H1 (cell line): ENCODE data around the gene SPOCD1. TPM values are rescaled to one million over a fixed set of nuclear protein-coding genes. Genes with fewer than 3 reads are reported as not detected.
A peak's percentile ranks its signal among the peaks of the same experiment; 100 is the strongest.

ENCODE experiments used
- CTCF ChIA-PET: fragments of 300-600 bp; sonication (Branson Sonifier 250); formaldehyde crosslinking; loops from one replicate; lab custom pipeline; 2021; ENCODE audit not compliant: partially characterized antibody; lab: Charles Lee
- POLR2A ChIA-PET: fragments of 300-600 bp; sonication (Branson Sonifier 250); formaldehyde crosslinking; loops from one replicate; lab custom pipeline; 2021; ENCODE audit warnings: inconsistent platforms; ENCODE audit not compliant: partially characterized antibody; lab: Charles Lee
- DNase-seq, 2 experiments: peaks; one replicate each; pipeline versions ENCODE4 v3.0.0 to v3.0.0-alpha.2; 2010 to 2022; ENCODE audit warnings: low spot score in 2 of 2, low read depth in 1 of 2, mixed read lengths in 1 of 2
- FAIRE-seq: peaks from 2 replicates; lab custom pipeline; 2011; peaks lifted over from hg19 to GRCh38; lab: Jason Lieb, UNC
- H2AFZ ChIP-seq: 2 replicates; pipeline ENCODE4 v1.8.1; 2012; ENCODE audit warnings: low read length, inconsistent platforms
- H2AK5ac ChIP-seq: 2 replicates; pipeline ENCODE4 v1.6.1; 2013; ENCODE audit warnings: low read depth, low read length
- H2BK120ac ChIP-seq: replicated peaks from 2 replicates; pipeline ENCODE3; 2013; ENCODE audit warnings: low read depth, low read length, inconsistent platforms
- H2BK12ac ChIP-seq: 2 replicates; pipeline ENCODE4 v1.6.1; 2013; ENCODE audit warnings: low read depth, low read length
- H2BK15ac ChIP-seq: 2 replicates; pipeline ENCODE4 v1.6.1; 2013; ENCODE audit warnings: low read length
- H2BK20ac ChIP-seq: 2 replicates; pipeline ENCODE4 v1.6.1; 2013; ENCODE audit warnings: low read length
- H2BK5ac ChIP-seq: 2 replicates; pipeline ENCODE4 v1.6.1; 2013; ENCODE audit warnings: low read depth, low read length
- H3K14ac ChIP-seq: 2 replicates; pipeline ENCODE4 v1.6.1; 2013; ENCODE audit warnings: inconsistent platforms; ENCODE audit not compliant: insufficient read length
- H3K18ac ChIP-seq: 2 replicates; pipeline ENCODE4 v1.6.1; 2013; ENCODE audit warnings: low read length; ENCODE audit errors: extremely low read depth
- H3K23ac ChIP-seq: 2 replicates; pipeline ENCODE4 v1.6.1; 2013; ENCODE audit warnings: inconsistent platforms; ENCODE audit not compliant: insufficient read length
- H3K23me2 ChIP-seq: 2 replicates; pipeline ENCODE4 v1.6.1; 2013; ENCODE audit warnings: low read depth, low read length
- H3K27ac ChIP-seq: 2 replicates; pipeline ENCODE4 v1.6.1; 2011; ENCODE audit warnings: low read depth, low read length, inconsistent platforms
- H3K27me3 ChIP-seq, 4 experiments: replicated peaks in 1 of 4; 1 replicate in 1 of 4; 2 replicates in 3 of 4; pipeline versions ENCODE4 v1.6.1 to v1.8.1; 2011 to 2013; ENCODE audit warnings: low read length in 3 of 4, mild to moderate bottlenecking in 3 of 4, inconsistent platforms in 2 of 4, mixed read lengths in 2 of 4, moderate library complexity in 1 of 4; ENCODE audit not compliant: control insufficient read depth in 3 of 4, insufficient read depth in 3 of 4; ENCODE audit errors: extremely low read depth in 1 of 4
- H3K36me3 ChIP-seq, 4 experiments: 2 replicates each; pipeline versions ENCODE4 v1.6.1 to v1.8.1; 2011 to 2013; ENCODE audit warnings: mild to moderate bottlenecking in 4 of 4, low read length in 3 of 4, moderate library complexity in 2 of 4, control low read depth in 1 of 4, inconsistent platforms in 1 of 4; ENCODE audit not compliant: insufficient read depth in 4 of 4, control insufficient read depth in 2 of 4
- H3K4ac ChIP-seq: replicated peaks from 2 replicates; pipeline ENCODE3; 2013; ENCODE audit warnings: low read length, low read depth, mixed read lengths, inconsistent platforms; ENCODE audit not compliant: insufficient read length
- H3K4me1 ChIP-seq, 4 experiments: replicated peaks in 1 of 4; 1 replicate in 1 of 4; 2 replicates in 3 of 4; pipeline versions ENCODE4 v1.6.1 to v1.8.1; 2011 to 2013; ENCODE audit warnings: low read length in 3 of 4, inconsistent platforms in 2 of 4, mixed read lengths in 1 of 4; ENCODE audit not compliant: insufficient read depth in 4 of 4, control insufficient read depth in 3 of 4
- H3K4me2 ChIP-seq, 2 experiments: 2 replicates each; pipeline versions ENCODE4 v1.6.1 to v1.8.1; 2011 to 2013; ENCODE audit warnings: low read depth in 2 of 2, low read length in 2 of 2, control low read depth in 1 of 2, inconsistent platforms in 1 of 2, mild to moderate bottlenecking in 1 of 2; ENCODE audit not compliant: insufficient read depth in 1 of 2
- H3K4me3 ChIP-seq, 4 experiments: fragments of 200-600, 300-600 bp in 1 of 4; sonication (generic), shearing (Covaris generic), sonication (Bioruptor Twin) in 1 of 4; 2 replicates each; pipeline versions ENCODE4 v1.5.1 to v1.8.1; 2011 to 2016; ENCODE audit warnings: low read length in 4 of 4, low read depth in 3 of 4, control low read depth in 2 of 4, inconsistent platforms in 2 of 4, mild to moderate bottlenecking in 2 of 4, mixed read lengths in 1 of 4, moderate library complexity in 1 of 4; ENCODE audit not compliant: insufficient read depth in 2 of 4; ENCODE audit errors: extremely low read depth in 1 of 4
- H3K56ac ChIP-seq: replicated peaks from 2 replicates; pipeline ENCODE3; 2013; ENCODE audit warnings: low read depth, mild to moderate bottlenecking, mixed read lengths, low read length, inconsistent platforms; ENCODE audit not compliant: insufficient read length
- H3K79me1 ChIP-seq: 2 replicates; pipeline ENCODE4 v1.6.1; 2013; ENCODE audit warnings: low read depth, low read length, control low read depth
- H3K79me2 ChIP-seq, 2 experiments: 2 replicates each; pipeline versions ENCODE4 v1.6.1 to v1.8.1; 2012 to 2013; ENCODE audit warnings: low read length in 2 of 2, mild to moderate bottlenecking in 2 of 2, inconsistent platforms in 1 of 2; ENCODE audit not compliant: insufficient read depth in 2 of 2, control insufficient read depth in 1 of 2
- H3K9ac ChIP-seq, 4 experiments: replicated peaks in 1 of 4; 1 replicate in 1 of 4; 2 replicates in 3 of 4; pipeline versions ENCODE4 v1.6.1 to v1.8.1; 2011 to 2013; ENCODE audit warnings: low read depth in 3 of 4, low read length in 3 of 4, control low read depth in 2 of 4, mild to moderate bottlenecking in 2 of 4, moderate library complexity in 2 of 4, inconsistent platforms in 1 of 4; ENCODE audit errors: extremely low read depth in 1 of 4
- H3K9me3 ChIP-seq, 2 experiments: 2 replicates each; pipeline versions ENCODE4 v1.6.1 to v1.8.1; 2012 to 2013; ENCODE audit warnings: mild to moderate bottlenecking in 2 of 2, moderate library complexity in 2 of 2, control low read depth in 1 of 2, inconsistent platforms in 1 of 2, low read depth in 1 of 2, low read length in 1 of 2, mixed read lengths in 1 of 2; ENCODE audit not compliant: insufficient read depth in 2 of 2
- H4K20me1 ChIP-seq, 2 experiments: replicated peaks in 1 of 2; 2 replicates each; pipeline versions ENCODE3 to v1.8.1; 2011 to 2013; ENCODE audit warnings: inconsistent platforms in 2 of 2, low read length in 2 of 2, mild to moderate bottlenecking in 1 of 2; ENCODE audit not compliant: insufficient read depth in 2 of 2, control insufficient read depth in 1 of 2
- H4K5ac ChIP-seq: 2 replicates; pipeline ENCODE4 v1.6.1; 2013; ENCODE audit warnings: low read length, low read depth, mixed read lengths, inconsistent platforms; ENCODE audit not compliant: insufficient read length
- H4K8ac ChIP-seq: 2 replicates; pipeline ENCODE4 v1.8.0; 2013; ENCODE audit warnings: mild to moderate bottlenecking, moderate library complexity, low read length, inconsistent platforms; ENCODE audit not compliant: insufficient read depth; ENCODE audit errors: extremely low read depth
- H4K91ac ChIP-seq: replicated peaks from 2 replicates; pipeline ENCODE3; 2013; ENCODE audit warnings: low read length, mixed read lengths, inconsistent platforms; ENCODE audit not compliant: insufficient read length
- BRCA1 ChIP-seq: IDR thresholded peaks from 2 replicates; pipeline ENCODE4 v1.6.1; 2012; ENCODE audit warnings: low read depth, low read length, improper control_type of control experiment
- CHD1 ChIP-seq: IDR thresholded peaks from 2 replicates; pipeline ENCODE4 v1.6.1; 2012; ENCODE audit warnings: low read depth, low read length, improper control_type of control experiment
- KDM4A ChIP-seq: IDR thresholded peaks from one replicate; pipeline ENCODE4 v1.7.1; 2012; ENCODE audit warnings: low read depth, mild to moderate bottlenecking, moderate library complexity, low read length, inconsistent platforms; ENCODE audit not compliant: severe bottlenecking
- YY1 ChIP-seq: IDR thresholded peaks from 2 replicates; pipeline ENCODE4 v1.6.1; 2011; ENCODE audit warnings: low read depth, mild to moderate bottlenecking, low read length
- WGBS, 2 experiments: shearing (Covaris generic) in 1 of 2; methylation state at CpG; one replicate each; pipeline versions ENCODE4 v1.1.6 to v1.1.7; 2013 to 2015; ENCODE audit warnings: low lambda C conversion rate in 2 of 2, mixed read lengths in 2 of 2, inconsistent platforms in 1 of 2, low coverage in 1 of 2, missing lambda C conversion rate in 1 of 2; ENCODE audit not compliant: insufficient replicate concordance in 2 of 2, insufficient coverage in 1 of 2, insufficient read length in 1 of 2; ENCODE audit errors: extremely low coverage in 1 of 2, missing lambda C conversion rate in 1 of 2; 5-methylcytosine and 5-hydroxymethylcytosine counted together
- polyA plus RNA-seq, 7 experiments: library from polyadenylated mRNA; depleted of rRNA in 3 of 7; stranded (reverse) in 5 of 7; unstranded in 2 of 7; fragments of >200 nt in 5 of 7; fragments of 200-250 nt in 2 of 7; gene quantifications; 1 replicate in 5 of 7; 2 replicates in 1 of 7; 4 replicates in 1 of 7; pipeline versions ENCODE4 v1.2.1 to v1.2.3, GENCODE V29; 2011 to 2013; ENCODE audit warnings: missing spikeins in 2 of 7, mixed read lengths in 2 of 7
- total RNA-seq: library from RNA; stranded (reverse); fragmentation: NEBNext Ultra II Directional; extraction: Animal tissue kit (Norgen Biotek cat#: 25700); gene quantifications from 2 replicates; pipeline ENCODE4 v1.2.1, GENCODE V29; 2021

The SPOCD1 gene
- total and polyA plus RNA-seq, 2 of the 8 experiments (the other 6 are each of a cell fraction or from before 2014, with no cell fraction given): 1.8 to 2.9 TPM

DNA sequence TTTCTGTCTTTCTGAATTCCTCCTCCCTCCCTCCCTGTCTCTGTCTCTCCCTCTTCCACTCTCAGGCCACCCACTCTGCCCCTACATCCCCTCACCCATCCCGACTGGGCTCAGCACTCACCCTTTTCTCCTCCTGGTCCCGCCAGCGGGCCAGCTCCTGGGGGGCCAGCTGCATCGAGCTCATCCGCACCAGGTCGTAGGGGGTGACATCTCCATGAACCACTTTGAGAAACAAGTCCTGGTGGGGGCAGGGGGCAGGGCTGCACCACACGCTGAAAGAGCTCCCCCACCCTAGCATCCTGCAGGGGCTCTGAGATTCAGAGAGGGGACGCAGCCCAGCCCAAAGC lies 17.8 kb downstream of the SPOCD1 start:
- no peak overlapping the region for H3K56ac ChIP-seq
- no peaks in the 10 kb centered on the region for H3K9me3 ChIP-seq
- POLR2A ChIA-PET: no interaction called here
- FAIRE-seq (no peak), DNase-seq (no peak)
- H3K4me3 ChIP-seq: no peak overlapping the region
- H2BK5ac ChIP-seq: no peak overlapping the region
- H3K23me2 ChIP-seq: no peaks in the 10 kb centered on the region; the same call in 1 of the 2 replicates
- no peaks in the 10 kb centered on the region for H3K36me3 ChIP-seq
- no peak overlapping the region for H2AFZ ChIP-seq
- no peaks in the 10 kb centered on the region for H4K20me1 ChIP-seq
- H2BK20ac ChIP-seq: no peak overlapping the region
- peaks cover 0 to 16% (median 8%) of the 10 kb centered on the region in 4 experiments; a peak in 5 of 7 replicates for H3K4me1 ChIP-seq
- WGBS, 2 experiments: 85% methylated on average over 7 of the region's 8 CpGs; no CpG with 5 or more reads in 1 of the 2 experiments
- no peak overlapping the region for H4K5ac ChIP-seq
- H3K4me2 ChIP-seq: no peak overlapping the region
- peak overlapping the region; percentile 69; the same call in 1 of the 2 replicates for H4K8ac ChIP-seq
- no peak overlapping the region for H2BK12ac ChIP-seq
- H3K79me1 ChIP-seq: no peaks in the 10 kb centered on the region
- no peak overlapping the region for H3K23ac ChIP-seq
- no peak overlapping the region for H4K91ac ChIP-seq
- peaks cover 0 to 3% (median 0%) of the 10 kb centered on the region in 4 experiments; a peak in 2 of 7 replicates for H3K27me3 ChIP-seq
- CTCF ChIA-PET: interaction anchor here (0.5 to 5.5 kb wide), 9 partner anchors 8 to 591 kb away, joined by 3 to 44 read pairs (median 5); no protein-coding TSS in a partner anchor
- no peak overlapping the region for H3K18ac ChIP-seq
- H2AK5ac ChIP-seq: no peak overlapping the region
- no peak overlapping the region for H3K27ac ChIP-seq
- no peak overlapping the region for H3K4ac ChIP-seq
- H3K9ac ChIP-seq: no peak overlapping the region
- no peaks in the 10 kb centered on the region for H3K79me2 ChIP-seq
- no peak overlapping the region for H2BK120ac ChIP-seq
- H2BK15ac ChIP-seq: no peak overlapping the region
- no peak overlapping the region for H3K14ac ChIP-seq
- TF ChIP-seq YY1 (no peak), KDM4A (no peak), CHD1 (no peak), BRCA1 (no peak)
- TF ChIP-seq, all 59 proteins: peak for 0
